Measurements from ENCODE around the gene MSH4.
"Not testable (repeated sequence)": the region's sequence is repeated elsewhere in the genome, so short reads cannot be mapped to it uniquely, and the experiment has no call there.

MSH4 gene

DNA sequence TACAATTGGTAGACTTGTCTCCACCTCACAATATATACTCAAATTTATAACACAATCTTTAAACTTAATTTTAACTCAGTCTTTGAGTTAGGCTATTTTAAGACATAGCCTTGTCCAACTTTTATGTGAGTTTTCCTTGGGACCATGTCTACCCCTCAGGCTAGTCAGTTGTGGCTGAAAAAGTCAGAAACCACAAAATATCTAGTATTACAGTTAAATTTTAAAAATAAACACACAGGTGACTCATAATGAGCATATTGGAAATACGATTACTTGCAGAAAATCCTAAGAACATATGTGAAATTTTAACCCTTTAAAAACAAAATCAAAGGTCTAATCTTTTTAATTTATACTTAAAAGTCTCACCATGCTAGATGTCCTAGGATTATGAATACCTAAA, 140.4 kb downstream of the MSH4 start:
- DNase-seq (ENCODE audit: extremely low spot score) = no peak
- ChIA-PET POLR2A (no interaction called here), CTCF (no interaction called here)
- TF ChIP-seq ZNF384 (IDR thresholded peaks at IDR 0.05) = no peak
- TF ChIP-seq, protein P1, sequence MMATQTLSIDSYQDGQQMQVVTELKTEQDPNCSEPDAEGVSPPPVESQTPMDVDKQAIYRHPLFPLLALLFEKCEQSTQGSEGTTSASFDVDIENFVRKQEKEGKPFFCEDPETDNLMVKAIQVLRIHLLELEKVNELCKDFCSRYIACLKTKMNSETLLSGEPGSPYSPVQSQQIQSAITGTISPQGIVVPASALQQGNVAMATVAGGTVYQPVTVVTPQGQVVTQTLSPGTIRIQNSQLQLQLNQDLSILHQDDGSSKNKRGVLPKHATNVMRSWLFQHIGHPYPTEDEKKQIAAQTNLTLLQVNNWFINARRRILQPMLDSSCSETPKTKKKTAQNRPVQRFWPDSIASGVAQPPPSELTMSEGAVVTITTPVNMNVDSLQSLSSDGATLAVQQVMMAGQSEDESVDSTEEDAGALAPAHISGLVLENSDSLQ (IDR thresholded peaks at IDR 0.05) = no peak
- no peak for TF ChIP-seq BHLHE40 (IDR thresholded peaks at IDR 0.05; ENCODE audit: borderline replicate concordance)
- no peak for TF ChIP-seq ARNT (IDR thresholded peaks at IDR 0.05)
- no peak for TF ChIP-seq LEF1 (IDR thresholded peaks at IDR 0.05; ENCODE audit: borderline replicate concordance)
- no peak for TF ChIP-seq FOXK2 (IDR thresholded peaks at IDR 0.05)
- TF ChIP-seq FOXA1 (IDR thresholded peaks at IDR 0.05) = no peak
- TF ChIP-seq SUZ12 (IDR thresholded peaks at IDR 0.05) = no peak
- TF ChIP-seq CTBP1 (IDR thresholded peaks at IDR 0.05; ENCODE audit: borderline replicate concordance) = no peak
- no peak for TF ChIP-seq NFRKB (IDR thresholded peaks at IDR 0.05)

DNA sequence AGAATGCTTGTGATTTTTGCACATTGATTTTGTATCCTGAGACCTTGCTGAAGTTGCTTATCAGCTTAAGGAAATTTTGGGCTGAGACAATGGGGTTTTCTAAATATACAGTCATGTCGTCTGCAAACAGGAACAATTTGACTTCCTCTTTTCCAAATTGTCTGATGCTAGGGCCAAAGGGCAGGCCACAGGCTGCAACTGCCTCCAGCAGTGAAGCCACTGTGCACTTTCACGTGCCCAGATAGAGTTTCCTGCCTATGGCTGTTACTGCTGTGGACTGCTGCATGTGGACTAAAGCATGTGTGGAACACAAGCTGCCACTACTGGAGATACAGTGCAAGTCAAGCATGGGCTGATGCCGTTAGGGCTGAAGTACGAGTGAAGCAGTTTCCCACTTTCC, 146.4 kb downstream of the MSH4 start:
- DNase-seq (ENCODE audit: extremely low spot score); CTCF ChIA-PET; POLR2A ChIA-PET: not testable (repeated sequence)

DNA sequence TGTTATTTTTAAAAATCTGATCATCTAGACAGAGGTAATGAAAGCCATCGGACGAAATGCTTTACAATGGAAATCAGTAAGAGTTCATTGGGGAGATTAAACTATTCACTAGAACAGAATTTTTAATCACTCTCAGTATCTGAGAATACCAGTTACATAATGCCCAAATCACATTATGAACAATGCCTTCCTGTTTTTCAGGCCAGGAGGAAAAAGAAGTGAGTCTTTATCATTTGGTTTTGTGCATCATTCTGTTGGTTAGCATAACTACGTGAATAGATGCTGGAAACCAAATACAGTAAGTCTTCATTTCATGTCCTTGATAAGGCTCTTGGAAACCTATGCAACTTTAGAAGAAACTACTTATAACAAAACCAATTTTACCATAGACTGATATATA, 153.5 kb downstream of the MSH4 start:
- ChIA-PET POLR2A (no interaction called here), CTCF (no interaction called here)
- TF ChIP-seq FOXA1 (IDR thresholded peaks at IDR 0.05) (no peak), LEF1 (IDR thresholded peaks at IDR 0.05; ENCODE audit: borderline replicate concordance) (no peak)
- no peak for DNase-seq (ENCODE audit: extremely low spot score)

DNA sequence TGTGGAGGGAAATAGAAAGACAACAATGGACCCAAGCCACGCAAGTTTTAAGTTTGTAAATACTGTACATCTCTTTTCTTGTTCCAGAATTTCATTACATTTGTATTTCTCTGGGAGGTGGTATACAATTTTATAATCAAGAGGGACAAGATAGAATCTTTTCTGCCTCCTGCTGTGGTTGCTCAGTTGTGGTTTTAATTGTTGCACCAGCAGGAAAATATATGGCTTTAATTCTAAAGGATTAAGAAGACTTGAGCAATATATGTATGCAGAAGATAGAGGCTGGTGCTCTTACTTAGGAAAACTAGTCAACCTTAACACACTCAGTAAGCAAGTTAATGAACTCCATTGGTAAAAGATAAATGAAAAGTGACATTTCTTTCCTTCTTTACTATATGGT, 155.3 kb downstream of the MSH4 start:
- ChIA-PET POLR2A (no interaction called here), CTCF (no interaction called here)
- TF ChIP-seq ZNF384 (IDR thresholded peaks at IDR 0.05) (no peak), LEF1 (IDR thresholded peaks at IDR 0.05; ENCODE audit: borderline replicate concordance) (no peak), SUZ12 (IDR thresholded peaks at IDR 0.05) (no peak), FOXK2 (IDR thresholded peaks at IDR 0.05) (no peak), HDGF (IDR thresholded peaks at IDR 0.05; ENCODE audit: borderline replicate concordance) (no peak), FOXA1 (IDR thresholded peaks at IDR 0.05) (no peak), SP1 (IDR thresholded peaks at IDR 0.05) (no peak), ARNT (IDR thresholded peaks at IDR 0.05) (no peak), FOXM1 (IDR thresholded peaks at IDR 0.05; ENCODE audit: borderline replicate concordance) (no peak), L3MBTL2 (conservative IDR thresholded peaks at IDR 0.05) (no peak), CTBP1 (IDR thresholded peaks at IDR 0.05; ENCODE audit: borderline replicate concordance) (no peak), TARDBP (IDR thresholded peaks at IDR 0.05) (no peak)
- TF ChIP-seq, protein P1 (IDR thresholded peaks at IDR 0.05) = no peak
- no peak for DNase-seq (ENCODE audit: extremely low spot score)

DNA sequence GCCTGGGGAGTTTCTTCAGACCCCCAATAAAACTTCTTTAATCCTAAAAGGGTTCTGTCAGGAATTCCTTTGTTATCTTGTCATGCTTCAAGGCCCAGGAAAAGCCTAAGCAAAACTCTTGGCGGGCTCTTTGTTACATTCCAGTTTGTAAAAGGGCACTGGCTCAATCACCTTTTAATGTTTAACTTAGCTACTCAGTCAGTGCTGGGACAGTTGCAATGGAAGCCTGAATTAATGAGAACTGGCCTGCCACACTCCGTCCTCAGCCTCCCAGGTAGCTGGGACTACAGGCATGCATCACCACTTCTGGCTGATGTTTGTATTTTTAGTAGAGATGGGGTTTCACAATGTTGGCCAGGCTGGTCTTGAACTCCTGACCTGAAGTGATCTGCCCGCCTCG, 156.8 kb downstream of the MSH4 start:
- CTCF ChIA-PET = no interaction called here
- POLR2A ChIA-PET = no interaction called here
- DNase-seq (ENCODE audit: extremely low spot score) = no peak
- no peak for TF ChIP-seq HDGF (IDR thresholded peaks at IDR 0.05; ENCODE audit: borderline replicate concordance)

DNA sequence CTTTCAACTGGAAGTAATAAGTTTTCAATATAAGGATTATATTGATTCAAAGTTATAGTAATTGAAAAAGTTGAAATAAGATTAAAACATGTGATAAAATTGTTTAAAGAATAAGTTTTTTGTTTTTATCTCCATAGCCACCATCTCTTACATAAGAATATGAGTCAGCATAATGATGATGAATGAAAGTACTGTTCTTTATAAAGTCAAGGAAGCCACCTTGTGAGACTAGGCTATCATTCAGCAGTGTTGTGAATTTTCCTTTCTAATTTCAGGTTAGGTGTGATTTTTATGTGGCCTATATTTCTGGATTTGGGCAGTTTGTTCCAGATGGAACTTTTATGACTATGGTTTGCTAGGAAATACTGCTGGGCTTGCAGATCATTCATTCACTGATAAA, 157.9 kb downstream of the MSH4 start:
- no peak for DNase-seq (ENCODE audit: extremely low spot score)
- TF ChIP-seq L3MBTL2 (conservative IDR thresholded peaks at IDR 0.05) (no peak), FOXM1 (IDR thresholded peaks at IDR 0.05; ENCODE audit: borderline replicate concordance) (no peak), ARNT (IDR thresholded peaks at IDR 0.05) (no peak)
- ChIA-PET CTCF (no interaction called here), POLR2A (no interaction called here)
